UCSD-AML1 (cell line): ENCODE data around the gene MESP1.

Experiments used
- DNase-seq: peaks from one replicate; lab custom pipeline; 2025; ENCODE audit not compliant: unreplicated experiment; lab: John Stamatoyannopoulos, UW

Gene MESP1

GRCh38 chr15:89781891-89782618, 31.0 kb upstream of the MESP1 start:
- no peak for DNase-seq

GRCh38 chr15:89781055-89781454, 30.0 kb upstream of the MESP1 start:
- peak; percentile 44 for DNase-seq

GRCh38 chr15:89780601-89781000, 29.6 kb upstream of the MESP1 start:
- DNase-seq, result no peak

GRCh38 chr15:89778861-89779260, 27.8 kb upstream of the MESP1 start:
- DNase-seq, result no peak

- DNase-seq, result no peak
Measured at GRCh38 chr15:89777782-89778380, 26.8 kb upstream of the MESP1 start.

GRCh38 chr15:89777073-89777751, 26.2 kb upstream of the MESP1 start:
- no peak for DNase-seq

GRCh38 chr15:89776274-89777072, 25.4 kb upstream of the MESP1 start, which contains the start of gene MESP2:
Gene MESP2, plus strand, starts transcription at chr15:89776332. Its CDS starts 26 bp downstream, at chr15:89776358.
- peak; percentile 52 for DNase-seq

- DNase-seq, result no peak
Measured at GRCh38 chr15:89775815-89776214, 24.8 kb upstream of the MESP1 start.

GRCh38 chr15:89774492-89774891, 23.4 kb upstream of the MESP1 start:
- no peak for DNase-seq

GRCh38 chr15:89772932-89773583, 22.0 kb upstream of the MESP1 start:
- DNase-seq, result no peak

- no peak for DNase-seq
Measured at GRCh38 chr15:89770041-89770440, 19.0 kb upstream of the MESP1 start.

GRCh38 chr15:89769366-89769765, 18.3 kb upstream of the MESP1 start:
- no peak for DNase-seq

- no peak for DNase-seq
Measured at GRCh38 chr15:89768071-89768500, 17.0 kb upstream of the MESP1 start.

GRCh38 chr15:89767411-89767915, 16.4 kb upstream of the MESP1 start:
- no peak for DNase-seq

- no peak for DNase-seq
Measured at GRCh38 chr15:89766357-89767311, 15.6 kb upstream of the MESP1 start.

- DNase-seq, result no peak
Measured at GRCh38 chr15:89765694-89766093, 14.6 kb upstream of the MESP1 start.

- DNase-seq, result no peak
Measured at GRCh38 chr15:89761929-89762328, 10.9 kb upstream of the MESP1 start.

- no peak for DNase-seq
Measured at GRCh38 chr15:89761009-89761831, 10.2 kb upstream of the MESP1 start.
